SJSA1 (cell line): ENCODE measurements around the gene TNPO1. TPM values are rescaled to one million over a fixed set of nuclear protein-coding genes. Genes with fewer than 3 reads are reported as not detected.
A peak's percentile ranks its signal among the peaks of the same experiment; 100 is the strongest.

Experiments used
- DNase-seq, 2 experiments: peaks; one replicate each; pipeline ENCODE4 v3.0.0-alpha.2; 2015 to 2020; ENCODE audit warnings: low spot score in 2 of 2, low read depth in 1 of 2
- H3K27ac ChIP-seq: fragments of 250-450 bp; sonication (Bioruptor Pico); 2 replicates; pipeline ENCODE4 v1.5.1; 2020; ENCODE audit warnings: mild to moderate bottlenecking, moderate library complexity
- H3K27me3 ChIP-seq: fragments of 250-450 bp; sonication (Bioruptor Pico); replicated peaks from 2 replicates; pipeline ENCODE4 v1.5.1; 2020; ENCODE audit warnings: mild to moderate bottlenecking, moderate library complexity
- H3K36me3 ChIP-seq: fragments of 250-450 bp; sonication (Bioruptor Pico); 2 replicates; pipeline ENCODE4 v1.5.1; 2020; ENCODE audit warnings: mild to moderate bottlenecking
- H3K4me1 ChIP-seq: fragments of 250-450 bp; sonication (Bioruptor Pico); replicated peaks from 2 replicates; pipeline ENCODE4 v1.6.1; 2021; ENCODE audit warnings: mild to moderate bottlenecking
- H3K4me3 ChIP-seq: fragments of 250-450 bp; sonication (Bioruptor Pico); 2 replicates; pipeline ENCODE4 v1.5.1; 2020; ENCODE audit warnings: mild to moderate bottlenecking
- H3K9me3 ChIP-seq: fragments of 250-450 bp; sonication (Bioruptor Pico); replicated peaks from 2 replicates; pipeline ENCODE4 v1.5.1; 2020; ENCODE audit warnings: mild to moderate bottlenecking
- total RNA-seq: library from RNA; depleted of rRNA; stranded (reverse); fragments of >200 nt; shearing (Covaris generic); gene quantifications from 2 replicates; pipeline ENCODE4 v1.2.3, GENCODE V29; 2014; rRNA removed

The TNPO1 gene
- total RNA-seq, 1 experiment from 2014 or later, result 185 TPM

GRCh38 chr5:72956324-72957140 lies 140.1 kb downstream of the TNPO1 start:
- peak; percentile 55 to 69 for DNase-seq
- Histone ChIP-seq H3K9me3 (peaks cover 4% of the 10 kb centered on the region; the same call in 1 of the 2 replicates), H3K4me1 (peaks cover 23% of the 10 kb centered on the region), H3K27ac (peak overlapping the region; percentile 78), H3K4me3 (peak overlapping the region; percentile 97), H3K27me3 (no peaks in the 10 kb centered on the region), H3K36me3 (peaks cover 6% of the 10 kb centered on the region)

- Histone ChIP-seq H3K27ac (no peak overlapping the region), H3K36me3 (peaks cover 6% of the 10 kb centered on the region), H3K27me3 (no peaks in the 10 kb centered on the region), H3K4me1 (peaks cover 15% of the 10 kb centered on the region), H3K4me3 (peak overlapping the region; percentile 97), H3K9me3 (peaks cover 4% of the 10 kb centered on the region; the same call in 1 of the 2 replicates)
- no peak for DNase-seq
Measured at GRCh38 chr5:72957337-72957736, 140.9 kb downstream of the TNPO1 start.

GRCh38 chr5:72959257-72959656 lies 142.8 kb downstream of the TNPO1 start:
- DNase-seq, result no peak
- Histone ChIP-seq H3K36me3 (peaks cover 6% of the 10 kb centered on the region), H3K9me3 (peaks cover 4% of the 10 kb centered on the region; the same call in 1 of the 2 replicates), H3K4me3 (no peak overlapping the region), H3K27me3 (no peaks in the 10 kb centered on the region), H3K27ac (no peak overlapping the region), H3K4me1 (peaks cover 14% of the 10 kb centered on the region)

Other genes with a start within 250 kb of the TNPO1 start
- 3.7 and 8.9 TPM in 2 replicates for gene FCHO2, start 139.4 kb downstream of the TNPO1 start, total RNA-seq